Glomerular visceral epithelial cell (primary cell): ENCODE data around the gene FLNB.

Source experiments
- DNase-seq: peaks from one replicate; pipeline ENCODE4 v3.0.0-alpha.2; 2016; ENCODE audit errors: extremely low spot score

Gene FLNB

GRCh38 chr3:58106061-58106460 is 97.8 kb downstream of the FLNB start:
- DNase-seq = no peak

DNA sequence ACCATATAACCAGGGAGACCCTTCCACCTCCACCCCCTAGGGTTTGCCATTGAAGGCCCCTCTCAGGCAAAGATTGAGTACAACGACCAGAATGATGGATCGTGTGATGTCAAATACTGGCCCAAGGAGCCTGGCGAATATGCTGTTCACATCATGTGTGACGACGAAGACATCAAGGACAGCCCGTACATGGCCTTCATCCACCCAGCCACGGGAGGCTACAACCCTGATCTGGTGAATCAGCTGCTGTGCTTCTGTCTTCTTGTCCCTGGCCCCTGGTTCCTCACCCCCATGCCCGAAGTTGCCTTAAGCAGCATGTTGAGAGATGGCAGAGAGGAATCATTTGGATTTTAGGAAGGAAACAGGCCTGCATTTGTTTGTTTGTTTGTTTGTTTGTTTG is 98.4 kb downstream of the FLNB start:
- no peak for DNase-seq

GRCh38 chr3:58107597-58107996 is 99.4 kb downstream of the FLNB start:
- DNase-seq = no peak

DNA sequence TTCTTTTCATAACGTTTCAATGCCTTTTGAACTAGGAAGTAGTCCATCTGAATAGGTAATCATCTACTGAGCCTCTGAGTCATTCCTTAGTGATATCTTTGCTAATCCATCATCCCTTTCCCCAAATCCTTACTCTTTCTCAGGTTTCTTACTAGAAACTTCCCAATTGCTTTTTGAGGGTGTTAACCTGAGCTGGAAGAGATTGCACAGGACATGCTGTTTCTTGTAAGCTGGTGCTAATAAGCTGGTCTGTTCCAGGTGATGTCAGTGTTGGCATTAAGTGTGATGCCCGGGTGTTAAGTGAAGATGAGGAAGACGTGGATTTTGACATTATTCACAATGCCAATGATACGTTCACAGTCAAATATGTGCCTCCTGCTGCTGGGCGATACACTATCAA is 101.5 kb downstream of the FLNB start:
- no peak for DNase-seq

- no peak for DNase-seq
Measured at GRCh38 chr3:58111513-58112184, 103.4 kb downstream of the FLNB start.

GRCh38 chr3:58112185-58112535 is 103.9 kb downstream of the FLNB start:
- DNase-seq = no peak

GRCh38 chr3:58115175-58115574 is 107.0 kb downstream of the FLNB start:
- DNase-seq = no peak

DNA sequence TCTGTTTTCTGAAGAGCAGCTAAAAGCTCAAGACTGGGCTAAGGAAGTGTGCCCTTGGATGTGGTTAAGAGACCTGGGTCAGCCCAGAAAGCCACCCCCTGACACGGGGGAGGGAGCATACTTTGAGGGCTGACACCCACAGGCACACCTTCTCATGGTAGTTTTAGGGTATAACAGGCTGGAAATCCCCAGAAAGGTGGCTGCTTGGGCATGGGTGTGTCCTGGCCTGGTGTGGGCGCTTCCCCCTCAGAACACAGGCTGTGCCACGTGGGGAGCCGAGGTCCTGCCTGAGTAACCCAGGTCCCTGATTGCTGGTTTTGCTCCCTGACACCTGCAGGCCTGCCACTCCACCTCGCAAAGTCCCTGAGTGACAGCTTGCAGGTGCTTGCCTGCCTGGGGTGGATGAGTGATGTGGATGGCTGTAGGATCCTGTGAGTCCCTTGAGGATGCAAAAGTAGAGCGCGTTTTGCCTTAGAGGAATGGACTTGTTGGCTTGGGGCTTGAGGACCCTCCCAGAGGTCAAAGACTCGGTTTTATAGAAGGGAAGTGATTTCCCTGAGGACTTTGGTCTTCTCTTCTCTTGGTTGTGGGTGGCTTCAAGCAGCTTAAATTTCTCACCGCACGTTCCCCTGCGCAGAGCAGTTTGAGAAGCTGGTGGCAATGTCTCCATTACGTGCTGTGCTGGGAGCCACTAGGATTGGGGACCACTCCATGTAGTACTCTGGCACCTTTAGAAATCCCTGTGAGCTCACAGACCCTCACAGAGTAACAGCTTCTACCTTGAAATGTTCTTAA is 108.1 kb downstream of the FLNB start:
- DNase-seq = no peak

DNA sequence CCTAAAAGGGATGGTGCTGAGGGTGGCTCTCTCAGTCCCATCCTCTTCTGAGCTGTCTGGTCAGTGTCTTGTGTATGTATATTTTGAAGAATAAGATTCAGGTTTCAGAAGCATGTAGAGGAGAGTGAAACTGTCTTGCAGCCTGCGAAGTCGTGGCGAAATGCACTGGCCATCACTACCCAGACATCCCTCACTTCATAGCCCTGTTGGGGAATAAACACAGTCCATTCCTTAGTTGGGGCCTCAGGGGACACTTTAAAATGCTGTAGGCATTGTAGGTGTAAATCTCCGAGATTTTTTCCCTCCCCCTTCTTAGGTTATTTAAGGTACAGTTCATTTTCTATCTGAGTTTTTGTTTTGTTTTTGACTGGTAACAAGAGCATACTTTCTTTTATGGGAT is 108.8 kb downstream of the FLNB start:
- DNase-seq = no peak

DNA sequence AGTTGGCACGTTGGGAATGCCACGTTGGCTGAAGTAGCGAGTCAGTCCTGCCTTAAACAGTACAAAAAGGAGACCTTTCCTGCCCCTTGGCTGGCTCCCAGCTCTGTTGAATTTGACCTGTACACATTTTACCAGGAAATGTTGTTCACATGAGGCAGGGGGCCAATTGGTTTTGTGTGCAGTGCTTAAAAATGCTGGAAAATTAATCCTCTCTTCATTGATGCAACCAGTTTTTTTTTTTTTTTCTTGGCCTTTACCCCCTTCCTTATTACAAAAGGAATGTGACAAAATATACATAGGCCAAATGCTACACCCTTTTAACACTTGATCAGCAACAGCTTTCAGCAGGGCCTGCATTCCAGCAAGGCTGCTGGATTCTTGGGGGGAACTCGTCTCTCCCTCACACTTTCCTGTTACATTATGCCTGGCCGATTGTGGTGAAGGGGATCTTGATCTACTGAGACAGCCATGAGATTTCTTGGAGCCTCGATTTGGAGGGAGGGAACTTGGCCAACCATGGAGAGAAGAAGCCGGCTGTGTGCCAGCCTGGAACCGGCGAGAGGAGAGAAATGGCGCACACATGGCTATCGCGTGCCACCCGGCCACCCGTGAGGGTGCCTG is 109.4 kb downstream of the FLNB start:
- no peak for DNase-seq

GRCh38 chr3:58119186-58119585 is 111.0 kb downstream of the FLNB start:
- DNase-seq = no peak

- no peak for DNase-seq
Measured at GRCh38 chr3:58120075-58120812, 112.0 kb downstream of the FLNB start.

- DNase-seq = no peak
Measured at GRCh38 chr3:58121183-58121582, 113.0 kb downstream of the FLNB start.

- no peak for DNase-seq
Measured at GRCh38 chr3:58122936-58123700, 114.9 kb downstream of the FLNB start.

- DNase-seq = no peak
Measured at GRCh38 chr3:58124387-58124786, 116.2 kb downstream of the FLNB start.

DNA sequence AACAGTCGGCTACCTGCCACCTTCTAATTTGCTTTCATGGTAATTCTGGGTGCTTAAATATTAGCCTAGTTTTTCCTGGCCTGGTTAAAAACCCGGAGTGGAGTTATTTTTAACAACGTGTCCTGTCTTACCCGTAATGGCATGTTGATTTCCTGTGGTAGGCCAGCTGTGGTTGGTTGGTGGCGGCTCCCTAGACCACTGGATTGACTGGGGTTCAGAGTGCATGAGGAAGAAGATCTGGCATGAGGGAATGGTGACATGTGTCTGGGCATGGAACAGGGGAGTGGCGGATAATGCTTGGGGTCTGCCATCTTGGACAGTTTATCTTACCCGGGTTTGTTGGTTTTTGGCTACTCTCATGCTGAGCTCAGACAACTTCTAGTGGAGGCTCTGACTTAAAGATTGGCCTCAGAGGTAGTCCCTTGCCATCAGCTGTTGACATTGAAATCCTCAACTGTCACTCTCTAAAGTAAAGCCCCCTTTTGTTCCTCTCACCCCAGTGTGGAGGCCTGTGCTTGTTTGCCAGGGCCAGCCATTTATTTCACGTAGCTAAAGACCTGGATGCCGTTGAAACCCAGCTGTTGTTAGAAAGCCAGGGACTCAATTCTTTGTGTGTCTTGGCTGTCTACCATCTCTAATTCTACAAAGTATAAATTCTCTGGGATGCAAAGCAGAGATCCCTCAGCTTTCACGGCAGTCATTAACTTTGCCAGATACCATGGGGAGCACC is 121.0 kb downstream of the FLNB start:
- DNase-seq = no peak

DNA sequence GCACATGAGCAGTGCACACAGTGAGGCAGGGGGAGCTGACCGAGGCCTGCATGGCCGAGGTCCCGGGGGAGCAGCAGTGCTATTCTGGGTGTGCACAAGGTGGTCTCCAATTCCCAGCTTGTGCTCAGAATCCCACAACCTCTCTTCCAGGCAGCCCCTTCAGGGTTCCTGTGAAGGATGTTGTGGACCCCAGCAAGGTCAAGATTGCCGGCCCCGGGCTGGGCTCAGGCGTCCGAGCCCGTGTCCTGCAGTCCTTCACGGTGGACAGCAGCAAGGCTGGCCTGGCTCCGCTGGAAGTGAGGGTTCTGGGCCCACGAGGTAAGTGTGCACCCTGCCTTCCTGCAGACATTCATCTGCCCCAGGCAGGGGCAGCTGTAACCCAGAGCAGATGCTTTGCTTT is 122.4 kb downstream of the FLNB start:
- no peak for DNase-seq

- DNase-seq = no peak
Measured at GRCh38 chr3:58131101-58131825, 123.0 kb downstream of the FLNB start.

GRCh38 chr3:58132850-58133249 is 124.6 kb downstream of the FLNB start:
- DNase-seq = no peak

DNA sequence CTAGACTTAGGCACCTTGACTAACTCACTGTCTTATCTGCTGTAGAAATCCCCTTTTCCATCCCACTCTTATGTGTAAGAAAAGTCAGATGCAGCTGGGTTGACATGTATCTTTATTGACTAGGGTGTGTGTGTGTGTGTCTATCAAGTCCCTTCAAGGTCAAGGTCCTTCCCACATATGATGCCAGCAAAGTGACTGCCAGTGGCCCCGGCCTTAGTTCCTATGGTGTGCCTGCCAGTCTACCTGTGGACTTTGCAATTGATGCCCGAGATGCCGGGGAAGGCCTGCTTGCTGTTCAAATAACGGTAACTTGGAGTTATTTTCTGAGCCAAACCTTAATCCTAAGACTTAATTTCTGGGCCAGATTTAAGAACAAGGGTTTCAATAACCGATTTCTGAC is 126.2 kb downstream of the FLNB start:
- DNase-seq = no peak
